NCI-H748 treated with DMSO at 0.1 percent for 48 hours (cell line): ENCODE measurements around the gene SNX1.
"Not testable (repeated sequence)": the region's sequence is repeated elsewhere in the genome, so short reads cannot be mapped to it uniquely, and the experiment has no call there.

Experiments
- DNase-seq: peaks from one replicate; lab custom pipeline; 2025; lab: John Stamatoyannopoulos, UW

Gene SNX1

GRCh38 chr15:64112904-64113303 lies 17.1 kb downstream of the SNX1 start:
- no peak for DNase-seq

DNA sequence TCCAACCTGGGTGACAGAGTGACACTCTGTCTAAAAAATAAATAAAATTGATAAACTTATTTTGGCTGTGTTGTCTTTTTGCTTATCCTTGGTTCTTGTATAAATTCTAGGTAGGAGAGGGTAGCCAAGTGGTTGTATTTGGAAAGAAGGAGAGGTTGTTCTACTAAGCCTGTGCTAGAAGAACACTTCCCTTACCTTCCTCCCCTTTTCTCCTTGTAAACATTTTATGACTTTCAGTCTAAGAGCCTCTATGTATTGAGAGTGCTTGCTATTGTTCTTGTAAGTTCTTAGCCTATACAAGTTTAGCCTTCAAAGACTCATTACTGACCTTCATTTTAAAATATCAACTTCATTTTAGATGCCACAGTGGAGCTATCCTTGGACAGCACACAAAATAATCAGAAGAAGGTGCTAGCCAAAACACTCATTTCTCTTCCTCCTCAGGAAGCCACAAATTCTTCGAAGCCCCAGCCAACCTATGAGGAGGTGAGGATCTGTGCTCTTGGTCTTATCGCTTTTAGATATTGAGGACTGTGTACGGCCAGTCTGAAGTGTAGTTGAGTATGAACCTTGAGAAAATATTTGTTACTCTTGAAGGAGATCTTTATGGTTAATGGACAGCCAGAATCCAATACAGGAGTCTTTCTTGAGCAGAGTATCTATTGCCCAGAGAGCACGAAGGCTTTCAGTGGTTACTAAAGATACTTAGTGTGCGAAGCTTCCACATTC lies 22.1 kb downstream of the SNX1 start:
- no peak for DNase-seq

GRCh38 chr15:64120322-64120721 lies 24.5 kb downstream of the SNX1 start:
- DNase-seq: not testable (repeated sequence)

DNA sequence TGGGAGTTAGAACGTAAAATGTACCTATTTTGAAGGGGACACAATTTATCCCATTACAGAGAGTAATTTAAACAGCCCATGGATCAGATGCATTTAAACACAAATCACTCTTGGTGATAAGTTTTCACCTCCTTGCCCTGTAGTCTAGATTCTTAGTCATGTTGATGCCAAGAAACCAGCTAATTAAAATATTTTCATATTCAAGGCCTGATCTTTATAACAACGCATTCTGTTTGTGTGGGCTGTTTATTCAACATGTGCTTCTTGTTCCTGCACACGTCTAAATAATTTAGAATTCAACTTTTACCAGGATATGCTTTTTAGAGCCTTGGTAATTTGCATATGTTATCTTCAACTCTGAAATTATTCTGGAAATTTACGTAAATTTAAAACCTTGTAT lies 25.8 kb downstream of the SNX1 start:
- DNase-seq: no peak

GRCh38 chr15:64122444-64122843 lies 26.7 kb downstream of the SNX1 start:
- DNase-seq: no peak

GRCh38 chr15:64122936-64123351 lies 27.2 kb downstream of the SNX1 start:
- DNase-seq: no peak

DNA sequence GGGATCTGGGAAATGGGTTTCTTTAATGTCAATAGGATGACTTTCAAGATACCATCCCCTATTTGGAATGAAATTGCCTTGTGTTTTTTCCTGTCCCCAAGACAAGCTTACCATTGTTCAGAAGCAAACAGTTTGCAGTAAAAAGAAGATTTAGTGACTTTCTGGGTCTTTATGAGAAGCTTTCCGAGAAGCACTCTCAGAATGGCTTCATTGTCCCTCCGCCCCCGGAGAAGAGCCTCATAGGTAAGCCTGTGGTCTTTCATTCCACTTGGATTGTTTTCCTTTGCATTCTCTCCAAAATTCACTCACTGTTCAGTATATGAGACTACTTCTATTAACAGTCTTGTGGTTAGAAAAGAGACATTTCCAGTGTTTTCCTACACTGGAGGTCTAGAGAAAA lies 30.2 kb downstream of the SNX1 start:
- DNase-seq: no peak

DNA sequence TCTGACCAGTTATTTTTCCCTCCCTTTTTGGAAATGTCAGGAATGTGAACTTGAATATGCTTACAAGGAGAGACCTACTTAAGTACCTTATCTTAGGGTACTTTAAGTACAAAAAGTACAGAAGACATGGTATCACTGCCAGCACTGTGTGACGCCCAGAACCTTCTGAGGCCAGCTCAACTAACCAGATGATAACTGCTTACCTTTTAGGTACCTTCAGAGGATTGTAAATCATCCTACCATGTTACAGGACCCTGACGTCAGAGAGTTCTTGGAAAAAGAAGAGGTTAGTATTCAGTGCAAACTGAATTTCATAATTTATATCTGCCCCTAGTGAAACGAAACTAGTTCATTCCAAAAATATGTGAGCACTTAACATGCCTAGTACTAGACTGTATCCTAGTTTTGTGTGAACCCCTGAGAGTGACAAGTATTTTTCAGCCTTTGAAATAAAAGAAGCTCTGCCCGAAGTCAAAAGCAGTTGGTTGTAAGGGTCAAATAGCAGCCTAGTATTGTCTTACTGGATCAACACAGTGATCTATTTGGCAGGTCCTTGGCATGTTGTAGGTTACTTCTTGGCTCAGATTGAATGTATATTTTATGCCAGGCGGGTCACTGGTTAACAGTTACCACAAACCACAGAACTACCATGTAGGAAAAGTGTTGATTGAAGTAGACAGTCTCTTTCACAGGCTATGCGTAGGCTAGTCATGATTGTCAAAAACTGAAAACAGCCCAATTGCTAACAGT lies 31.9 kb downstream of the SNX1 start:
- no peak for DNase-seq

DNA sequence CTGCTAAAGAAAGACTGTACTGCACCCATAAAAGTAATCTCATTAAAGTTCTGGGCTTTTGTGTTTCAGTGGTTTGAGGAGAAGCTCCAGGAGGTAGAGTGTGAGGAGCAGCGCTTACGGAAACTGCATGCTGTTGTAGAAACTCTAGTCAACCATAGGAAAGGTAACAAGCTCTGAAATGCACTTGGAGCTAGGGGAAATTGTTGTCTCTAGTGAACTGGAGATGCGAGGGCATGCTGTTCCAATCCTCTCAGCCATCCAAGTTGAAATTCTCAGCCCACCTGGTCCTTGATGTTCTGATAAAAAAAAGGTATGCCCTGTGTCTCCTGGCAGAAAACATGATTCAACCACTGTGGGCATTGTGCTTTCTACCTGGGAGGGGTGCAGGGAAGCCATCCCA lies 34.4 kb downstream of the SNX1 start:
- DNase-seq: no peak

- DNase-seq: no peak
These were observed 35.8 kb downstream of the SNX1 start for GRCh38 chr15:64131547-64131946.

- no peak for DNase-seq
These were observed 36.4 kb downstream of the SNX1 start for GRCh38 chr15:64132217-64132616.

DNA sequence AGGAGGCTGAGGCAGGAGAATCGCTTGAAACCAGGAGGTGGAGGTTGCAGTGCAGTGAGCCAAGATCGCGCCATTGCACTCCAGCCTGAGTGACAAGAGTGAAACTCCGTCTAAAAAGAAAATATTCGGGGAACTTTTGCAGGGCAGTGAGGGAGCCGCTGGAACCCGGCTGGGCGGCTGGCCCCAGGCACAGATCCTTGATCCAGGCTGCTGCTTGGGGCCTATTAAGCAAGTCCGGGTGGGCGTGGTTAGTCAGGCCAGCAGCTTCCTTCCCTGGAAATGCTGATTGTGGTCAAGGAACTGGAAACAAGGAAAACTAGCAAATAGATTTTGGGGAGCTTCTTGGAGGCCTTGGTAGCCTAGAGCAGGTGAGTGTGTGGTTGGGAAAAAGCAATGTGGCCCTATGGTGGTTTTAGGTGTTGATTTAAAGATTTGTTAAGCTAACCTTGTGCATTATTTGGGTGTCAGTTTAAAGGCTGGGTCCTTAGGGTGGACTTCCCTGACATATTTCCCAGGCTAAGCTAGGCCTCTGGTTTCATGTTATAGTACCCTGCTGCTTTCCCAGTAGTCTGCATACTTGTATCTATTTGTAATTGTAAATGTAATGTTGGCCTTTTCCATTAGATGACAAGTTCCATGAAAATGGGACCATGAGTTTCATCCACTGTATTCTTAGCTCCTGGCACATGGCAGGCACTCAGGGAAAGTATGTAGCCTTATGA lies 38.0 kb downstream of the SNX1 start:
- DNase-seq: no peak

DNA sequence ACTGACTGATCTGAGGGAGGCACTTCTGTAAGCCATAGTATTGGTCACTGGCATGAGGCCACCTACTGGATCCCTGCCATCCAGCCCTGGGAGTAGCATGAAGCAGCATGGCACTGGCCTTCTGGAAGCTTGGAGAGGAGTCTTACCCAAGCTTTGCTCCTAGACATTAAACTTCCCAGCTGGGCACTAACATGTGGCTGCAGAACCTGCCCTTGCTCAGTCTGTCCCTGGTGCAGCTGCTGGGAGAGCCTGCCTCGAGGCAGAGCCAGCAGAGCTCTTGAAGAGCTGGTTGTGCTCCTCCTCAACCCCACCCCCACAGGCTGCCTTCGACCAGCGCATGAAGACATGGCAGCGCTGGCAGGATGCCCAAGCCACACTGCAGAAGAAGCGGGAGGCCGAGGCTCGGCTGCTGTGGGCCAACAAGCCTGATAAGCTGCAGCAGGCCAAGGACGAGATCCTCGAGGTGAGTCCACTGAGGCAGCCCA lies 38.6 kb downstream of the SNX1 start:
- DNase-seq: no peak

DNA sequence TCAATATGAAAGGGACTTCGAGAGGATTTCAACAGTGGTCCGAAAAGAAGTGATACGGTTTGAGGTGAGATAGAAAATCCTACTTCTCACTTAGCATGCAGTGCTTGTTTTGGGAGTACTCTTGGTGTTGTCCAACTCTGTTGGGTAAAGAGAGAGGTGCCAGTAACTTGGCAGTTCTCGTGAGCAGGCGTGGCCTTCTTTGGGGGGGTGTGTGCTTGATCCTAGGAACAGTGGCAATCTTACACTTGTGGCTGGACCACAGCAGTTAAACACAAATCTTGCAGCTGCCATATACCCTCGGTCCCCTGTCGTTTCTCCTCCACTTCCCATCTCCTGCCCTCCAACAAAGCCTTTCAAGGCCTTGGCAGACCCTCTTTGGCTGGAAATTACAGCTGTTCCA lies 40.6 kb downstream of the SNX1 start:
- no peak for DNase-seq

GRCh38 chr15:64137226-64137833 lies 41.5 kb downstream of the SNX1 start:
- DNase-seq: no peak

DNA sequence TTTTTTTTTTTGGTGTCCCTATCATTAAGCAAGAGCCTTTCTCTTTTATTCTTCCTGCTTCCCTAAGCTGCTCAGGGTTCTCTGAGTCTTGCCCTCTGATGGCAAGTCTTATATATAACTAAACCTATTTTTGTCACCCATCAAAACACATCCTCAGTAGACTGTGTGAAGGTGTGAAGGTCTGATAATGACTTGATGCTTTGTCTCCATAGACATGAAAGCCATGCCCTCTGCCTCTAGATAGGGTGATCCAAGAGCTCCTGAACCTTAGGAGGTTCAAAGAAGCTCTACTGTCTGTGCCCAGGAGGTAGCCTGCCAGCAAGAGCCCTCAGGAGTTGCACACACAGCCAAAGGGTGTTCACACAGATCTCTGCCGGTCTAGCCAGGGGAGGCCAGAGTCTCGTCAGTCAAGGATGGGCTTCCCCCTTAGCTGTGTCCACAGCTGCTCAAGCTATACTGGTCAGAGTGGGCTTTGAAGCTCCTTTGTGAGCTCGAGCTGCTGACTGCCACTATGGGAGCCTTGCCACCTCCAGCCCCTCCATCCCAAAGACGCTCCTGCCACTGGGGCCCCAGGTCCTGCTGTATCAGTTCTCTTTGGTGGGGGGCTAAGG lies 42.7 kb downstream of the SNX1 start:
- no peak for DNase-seq

- DNase-seq: no peak
These were observed 46.2 kb downstream of the SNX1 start for GRCh38 chr15:64141798-64142512.

- DNase-seq: no peak
These were observed 47.5 kb downstream of the SNX1 start for GRCh38 chr15:64143276-64143675.

DNA sequence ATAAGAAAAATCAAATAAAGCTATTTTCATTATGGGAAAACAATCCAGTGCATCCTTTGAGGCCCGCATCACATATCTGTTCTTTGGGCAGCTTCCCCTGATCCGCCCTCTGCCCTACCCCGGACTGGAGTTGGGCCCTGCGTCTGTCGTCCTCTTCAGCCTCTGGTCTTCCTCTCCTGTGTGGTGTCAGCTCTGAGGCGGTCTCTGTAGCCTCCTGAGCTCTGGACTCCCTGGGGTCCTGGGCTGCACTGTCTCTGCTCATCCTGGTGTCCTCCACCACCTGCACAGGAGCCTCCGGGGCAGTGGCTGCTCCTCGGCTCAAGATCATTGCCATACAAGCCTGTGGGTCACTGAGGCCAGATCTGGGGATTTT lies 48.4 kb downstream of the SNX1 start:
- no peak for DNase-seq

GRCh38 chr15:64144565-64145281 lies 48.9 kb downstream of the SNX1 start:
- no peak for DNase-seq

- DNase-seq: no peak
These were observed 50.3 kb downstream of the SNX1 start for GRCh38 chr15:64146041-64146440.
